ENCODE measurements around the gene CLDN9. TPM values are rescaled to one million over a fixed set of nuclear protein-coding genes. Genes with fewer than 3 reads are reported as not detected.

CLDN9 gene
- total RNA-seq, 4 donors from 2014 or later, result not detected

DNA sequence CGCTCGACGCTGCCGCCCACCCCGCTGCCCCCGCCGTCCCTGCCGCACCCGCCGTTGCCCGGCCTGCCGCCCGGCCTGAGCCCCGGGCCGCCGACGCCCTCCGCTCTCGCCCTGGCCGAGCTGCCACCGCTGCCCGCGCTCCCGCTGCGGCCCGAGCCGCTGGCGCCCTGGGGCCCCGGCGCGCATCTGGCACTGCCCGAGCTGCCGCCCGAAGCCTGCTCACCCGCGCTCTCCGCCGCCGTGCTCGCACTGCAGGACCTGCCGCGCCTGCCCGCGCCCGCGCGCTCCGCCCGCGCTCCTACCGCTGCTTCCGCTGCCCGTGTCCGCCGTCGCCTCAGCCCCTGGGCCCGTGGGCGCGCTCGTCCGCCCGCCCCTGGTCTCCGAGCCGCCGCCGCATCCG, 8.4 kb upstream of the CLDN9 start:
- no CpG with 5 or more reads among the region's 67 CpGs for WGBS, 2 donors
- no peaks in the 10 kb centered on the region for H3K9me3 ChIP-seq
- peak overlapping the region in 3 of 4 donors; percentile 20 to 57 (median 39) for H3K4me3 ChIP-seq
- H3K4me1 ChIP-seq, result peaks cover 0 to 28% (median 5%) of the 10 kb centered on the region in 3 donors
- no peak for DNase-seq
- TF ChIP-seq, protein P1, sequence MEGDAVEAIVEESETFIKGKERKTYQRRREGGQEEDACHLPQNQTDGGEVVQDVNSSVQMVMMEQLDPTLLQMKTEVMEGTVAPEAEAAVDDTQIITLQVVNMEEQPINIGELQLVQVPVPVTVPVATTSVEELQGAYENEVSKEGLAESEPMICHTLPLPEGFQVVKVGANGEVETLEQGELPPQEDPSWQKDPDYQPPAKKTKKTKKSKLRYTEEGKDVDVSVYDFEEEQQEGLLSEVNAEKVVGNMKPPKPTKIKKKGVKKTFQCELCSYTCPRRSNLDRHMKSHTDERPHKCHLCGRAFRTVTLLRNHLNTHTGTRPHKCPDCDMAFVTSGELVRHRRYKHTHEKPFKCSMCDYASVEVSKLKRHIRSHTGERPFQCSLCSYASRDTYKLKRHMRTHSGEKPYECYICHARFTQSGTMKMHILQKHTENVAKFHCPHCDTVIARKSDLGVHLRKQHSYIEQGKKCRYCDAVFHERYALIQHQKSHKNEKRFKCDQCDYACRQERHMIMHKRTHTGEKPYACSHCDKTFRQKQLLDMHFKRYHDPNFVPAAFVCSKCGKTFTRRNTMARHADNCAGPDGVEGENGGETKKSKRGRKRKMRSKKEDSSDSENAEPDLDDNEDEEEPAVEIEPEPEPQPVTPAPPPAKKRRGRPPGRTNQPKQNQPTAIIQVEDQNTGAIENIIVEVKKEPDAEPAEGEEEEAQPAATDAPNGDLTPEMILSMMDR (IDR thresholded peaks at IDR 0.05), result no peak
- no peak for TF ChIP-seq POLR2A (IDR thresholded peaks at IDR 0.05)
- intact Hi-C loops (cut with DNase I), result no loop called here
- H3K27ac ChIP-seq, result peak overlapping the region in 2 of 4 donors; percentile 17 to 65
- no peaks in the 10 kb centered on the region for H3K36me3 ChIP-seq
- H3K27me3 ChIP-seq, result peaks cover 0 to 65% (median 4%) of the 10 kb centered on the region in 4 donors

DNA sequence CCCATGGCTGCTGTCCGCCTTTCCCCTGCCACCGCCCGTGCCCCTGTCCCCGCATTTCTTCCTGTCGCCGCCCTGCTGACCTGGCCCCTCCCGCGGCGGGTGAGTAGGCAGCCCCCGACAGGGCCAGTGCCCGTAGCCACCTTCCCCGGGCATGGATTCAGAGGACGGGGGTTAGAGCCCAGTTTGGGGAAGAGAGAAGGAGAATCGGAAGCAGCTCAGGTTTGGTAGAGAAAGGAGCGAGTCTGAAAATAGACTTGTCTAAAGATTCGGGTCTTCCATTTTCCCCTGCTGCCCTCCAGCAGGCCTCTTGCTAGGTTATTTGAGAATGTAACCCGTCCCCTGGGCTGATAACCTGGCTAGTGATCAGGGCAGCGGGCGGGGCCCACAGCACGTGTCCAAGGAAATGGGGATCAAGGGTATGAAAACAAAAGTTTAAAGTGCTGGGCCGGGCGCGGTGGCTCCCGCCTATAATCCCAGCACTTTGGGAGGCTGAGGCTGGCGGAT, 7.9 kb upstream of the CLDN9 start:
- peaks cover 0 to 67% (median 4%) of the 10 kb centered on the region in 4 donors for H3K27me3 ChIP-seq
- no peaks in the 10 kb centered on the region for H3K9me3 ChIP-seq
- intact Hi-C loops (cut with DNase I), result no loop called here
- peak overlapping the region in 1 of 4 donors; percentile 11 for H3K27ac ChIP-seq
- no peak for DNase-seq
- 9 to 16% methylated on average over 4 to 11 of the region's 25 CpGs for WGBS, 2 donors
- no peaks in the 10 kb centered on the region for H3K36me3 ChIP-seq
- TF ChIP-seq POLR2A (IDR thresholded peaks at IDR 0.05), result no peak
- TF ChIP-seq, protein P1 (IDR thresholded peaks at IDR 0.05), result no peak
- peak overlapping the region in 3 of 4 donors; percentile 28 to 54 (median 39) for H3K4me3 ChIP-seq
- H3K4me1 ChIP-seq, result peaks cover 0 to 33% (median 10%) of the 10 kb centered on the region in 3 donors

DNA sequence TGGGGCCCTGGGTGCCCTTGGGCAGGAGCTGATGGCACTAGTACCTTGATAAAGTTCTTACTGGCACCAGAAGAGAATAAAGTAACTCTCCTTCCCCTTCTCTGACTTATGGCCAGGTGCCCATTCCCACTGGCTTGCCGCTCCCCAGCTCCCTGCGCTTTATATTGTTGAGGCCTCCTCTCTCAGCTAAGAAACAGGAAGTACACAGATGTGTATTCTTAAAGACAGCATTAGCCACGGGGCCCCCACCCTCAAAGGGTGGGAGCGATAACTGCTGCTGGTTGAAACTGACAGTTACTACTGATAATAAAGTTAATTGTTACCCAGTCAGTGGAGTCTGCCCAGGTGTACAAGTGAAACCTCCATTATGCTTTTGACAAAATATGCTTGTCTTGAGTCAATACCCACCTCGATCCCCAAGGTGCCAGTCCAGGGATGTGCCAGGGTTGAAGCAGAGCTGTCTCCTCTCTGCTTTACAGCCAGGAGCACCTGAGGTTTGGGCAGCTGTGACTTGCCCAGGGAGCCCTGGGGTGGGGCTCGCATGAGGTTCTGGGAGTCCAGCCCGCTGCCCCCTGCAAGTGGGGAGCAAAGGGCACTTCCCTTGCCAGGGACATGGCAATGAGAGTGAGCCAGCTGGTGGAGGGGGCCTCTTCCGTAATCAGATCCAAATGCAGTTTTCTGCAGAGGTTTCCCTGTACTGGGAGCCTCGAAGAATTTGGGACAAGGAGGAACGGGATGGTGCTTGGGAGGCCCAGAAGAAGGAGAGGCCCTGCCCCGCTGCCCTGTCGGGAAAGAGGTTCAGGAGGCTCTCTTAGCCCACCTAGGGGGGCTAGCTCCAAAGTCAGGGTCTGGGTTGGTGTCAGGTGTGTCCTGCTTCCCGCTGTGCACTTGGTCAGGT, 5.4 kb upstream of the CLDN9 start:
- H3K4me3 ChIP-seq, result no peak overlapping the region
- no peak for TF ChIP-seq POLR2A (IDR thresholded peaks at IDR 0.05)
- TF ChIP-seq, protein P1 (IDR thresholded peaks at IDR 0.05), result no peak

DNA sequence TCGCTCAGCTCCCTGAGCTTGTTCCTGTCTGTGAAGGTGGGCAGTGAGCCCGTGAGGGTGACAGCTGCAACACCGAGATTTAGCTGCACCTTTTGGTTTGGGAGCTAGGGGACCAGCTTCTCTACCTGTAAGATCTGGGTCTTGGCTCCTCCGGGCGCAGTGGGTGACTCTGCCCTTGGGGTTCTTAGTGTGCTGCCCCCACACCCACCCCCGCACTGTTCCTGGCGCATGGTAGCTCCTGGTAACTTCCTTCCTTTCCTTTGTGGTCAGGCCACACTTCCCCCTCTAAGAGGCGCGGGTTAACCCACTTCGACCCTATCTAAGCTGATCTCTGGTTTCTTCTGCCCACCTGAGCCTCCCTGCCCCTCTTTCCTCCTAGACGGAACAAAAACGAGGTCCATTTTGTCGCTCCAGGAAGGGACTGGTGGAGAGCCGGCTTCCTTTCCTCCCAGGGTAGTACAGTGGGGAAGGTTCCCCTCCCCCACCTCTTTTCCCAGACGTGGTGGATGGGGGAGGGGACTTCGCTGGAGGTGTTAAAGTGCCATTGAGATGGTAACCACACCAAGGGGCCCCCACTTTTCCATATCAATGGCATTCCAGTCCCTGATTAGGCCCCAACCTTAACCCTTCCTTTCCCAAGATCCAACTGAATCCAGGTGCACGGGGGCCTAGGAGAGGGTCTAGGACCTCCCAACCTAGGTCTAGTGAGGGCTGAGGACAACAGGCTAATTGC, 4.6 kb upstream of the CLDN9 start:
- WGBS, 2 donors, result 32 to 46% methylated on average over 8 to 10 of the region's 17 CpGs
- H3K9me3 ChIP-seq, result no peaks in the 10 kb centered on the region
- H3K4me1 ChIP-seq, result peaks cover 0 to 48% (median 13%) of the 10 kb centered on the region in 3 donors
- H3K4me3 ChIP-seq, result no peak overlapping the region
- H3K36me3 ChIP-seq, result no peaks in the 10 kb centered on the region
- TF ChIP-seq POLR2A (IDR thresholded peaks at IDR 0.05), result no peak
- TF ChIP-seq, protein P1 (IDR thresholded peaks at IDR 0.05), result no peak
- peaks cover 8 to 85% (median 15%) of the 10 kb centered on the region in 4 donors for H3K27me3 ChIP-seq
- DNase-seq, result no peak
- no peak overlapping the region for H3K27ac ChIP-seq
- intact Hi-C loops (cut with DNase I), result no loop called here

More for the DNA sequence above, 5.4 kb upstream of the CLDN9 start:
- Histone ChIP-seq H3K36me3 (no peaks in the 10 kb centered on the region), H3K9me3 (no peaks in the 10 kb centered on the region), H3K4me1 (peaks cover 0 to 40% (median 13%) of the 10 kb centered on the region in 3 donors), H3K27ac (no peak overlapping the region), H3K27me3 (peaks cover 5 to 77% (median 9%) of the 10 kb centered on the region in 4 donors)
- DNase-seq, result no peak
- intact Hi-C loops (cut with DNase I), result no loop called here
- WGBS, 2 donors, result 57 to 74% methylated on average over 8 to 9 of the region's 13 CpGs

Data from esophagus squamous epithelium (tissue), 5 donors.